ENCODE measurements around the gene KCNK4.

- TF ChIP-seq, protein P1, sequence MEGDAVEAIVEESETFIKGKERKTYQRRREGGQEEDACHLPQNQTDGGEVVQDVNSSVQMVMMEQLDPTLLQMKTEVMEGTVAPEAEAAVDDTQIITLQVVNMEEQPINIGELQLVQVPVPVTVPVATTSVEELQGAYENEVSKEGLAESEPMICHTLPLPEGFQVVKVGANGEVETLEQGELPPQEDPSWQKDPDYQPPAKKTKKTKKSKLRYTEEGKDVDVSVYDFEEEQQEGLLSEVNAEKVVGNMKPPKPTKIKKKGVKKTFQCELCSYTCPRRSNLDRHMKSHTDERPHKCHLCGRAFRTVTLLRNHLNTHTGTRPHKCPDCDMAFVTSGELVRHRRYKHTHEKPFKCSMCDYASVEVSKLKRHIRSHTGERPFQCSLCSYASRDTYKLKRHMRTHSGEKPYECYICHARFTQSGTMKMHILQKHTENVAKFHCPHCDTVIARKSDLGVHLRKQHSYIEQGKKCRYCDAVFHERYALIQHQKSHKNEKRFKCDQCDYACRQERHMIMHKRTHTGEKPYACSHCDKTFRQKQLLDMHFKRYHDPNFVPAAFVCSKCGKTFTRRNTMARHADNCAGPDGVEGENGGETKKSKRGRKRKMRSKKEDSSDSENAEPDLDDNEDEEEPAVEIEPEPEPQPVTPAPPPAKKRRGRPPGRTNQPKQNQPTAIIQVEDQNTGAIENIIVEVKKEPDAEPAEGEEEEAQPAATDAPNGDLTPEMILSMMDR (IDR thresholded peaks at IDR 0.05; ENCODE audit: poor library complexity, severe bottlenecking): no peak
- TF ChIP-seq POLR2AphosphoS5 (IDR thresholded peaks at IDR 0.05): peak; percentile 64
- TF ChIP-seq TAF1 (IDR thresholded peaks at IDR 0.05; ENCODE audit: low read depth): peak; percentile 83
These were observed 6.8 kb upstream of the KCNK4 start, which contains the start of gene BAD for GRCh38 chr11:64284048-64284961.

Data from neural cell (in vitro differentiated cells).